PC-3 (cell line): Measurements from ENCODE around the gene RPL13. TPM values are rescaled to one million over a fixed set of nuclear protein-coding genes. Genes with fewer than 3 reads are reported as not detected.

ENCODE experiments used
- ATAC-seq: fragments of 200-7000 bp; cut with Tn5 transposase; 2 replicates; pipeline ENCODE4 v1.9.1; 2020; ENCODE audit warnings: mild to moderate bottlenecking, moderate library complexity
- BruUV-seq: library from RNA; stranded (reverse); fragments of 400-500 nt; replicated peaks from 2 replicates; lab custom pipeline; 2021; lab: Mats Ljungman, UMichigan
- CTCF ChIA-PET: fragments of 300-600 bp; sonication (Branson Sonifier 250); formaldehyde crosslinking; loops from one replicate; lab custom pipeline; 2022; ENCODE audit warnings: antibody characterized with exemption; lab: Charles Lee
- POLR2A ChIA-PET: fragments of 300-600 bp; sonication (Branson Sonifier 250); formaldehyde crosslinking; loops from one replicate; lab custom pipeline; 2022; ENCODE audit warnings: antibody characterized with exemption; ENCODE audit not compliant: unreplicated experiment; lab: Charles Lee
- DNase-seq: peaks from one replicate; pipeline ENCODE4 v3.0.0-alpha.2; 2015
- H2AFZ ChIP-seq: fragments of 300-600 bp; sonication (generic); 2 replicates; pipeline ENCODE4 v1.6.0; 2016; ENCODE audit warnings: antibody characterized with exemption, low read length
- H3F3A ChIP-seq: fragments of 300-600 bp; sonication (generic); one replicate; pipeline ENCODE4 v1.6.0; 2017; ENCODE audit warnings: antibody characterized with exemption, low read length, control low read depth, mild to moderate bottlenecking; ENCODE audit not compliant: unreplicated experiment
- H3K27ac ChIP-seq: fragments of 300-600 bp; sonication (generic); 2 replicates; pipeline ENCODE4 v1.5.1; 2016; ENCODE audit warnings: mild to moderate bottlenecking, low read length
- H3K27me3 ChIP-seq: fragments of 300-600 bp; sonication (generic); 2 replicates; pipeline ENCODE4 v1.6.1; 2016; ENCODE audit warnings: low read length, mixed read lengths
- H3K36me3 ChIP-seq: fragments of 300-600 bp; sonication (generic); 2 replicates; pipeline ENCODE4 v1.6.1; 2016; ENCODE audit warnings: low read depth, mixed run types, low read length, mixed read lengths
- H3K4me1 ChIP-seq: fragments of 300-600 bp; sonication (generic); 2 replicates; pipeline ENCODE4 v1.5.1; 2016; ENCODE audit warnings: low read length; ENCODE audit not compliant: insufficient read depth
- H3K4me2 ChIP-seq: fragments of 300-600 bp; sonication (generic); 2 replicates; pipeline ENCODE4 v1.6.0; 2016; ENCODE audit warnings: low read length
- H3K4me3 ChIP-seq: fragments of 300-600 bp; sonication (generic); 2 replicates; pipeline ENCODE4 v1.5.1; 2016; ENCODE audit warnings: mild to moderate bottlenecking, low read length, mixed read lengths
- H3K79me2 ChIP-seq: fragments of 300-600 bp; sonication (generic); 2 replicates; pipeline ENCODE4 v1.6.1; 2017; ENCODE audit warnings: low read length, mixed read lengths
- H3K9ac ChIP-seq: fragments of 300-600 bp; sonication (generic); 2 replicates; pipeline ENCODE4 v1.6.0; 2016; ENCODE audit warnings: mild to moderate bottlenecking, low read length
- H3K9me2 ChIP-seq: fragments of 300-600 bp; sonication (generic); replicated peaks from 2 replicates; pipeline ENCODE4 v1.6.1; 2016; ENCODE audit warnings: mixed run types, low read length, mixed read lengths
- H3K9me3 ChIP-seq: fragments of 300-600 bp; sonication (generic); 2 replicates; pipeline ENCODE4 v1.6.1; 2016; ENCODE audit warnings: low read length, mixed read lengths
- H4K20me1 ChIP-seq: fragments of 300-600 bp; sonication (generic); 2 replicates; pipeline ENCODE4 v1.6.1; 2016; ENCODE audit warnings: low read length, mixed read lengths
- EZH2 ChIP-seq: fragments of 300-600 bp; sonication (generic); IDR thresholded peaks from one replicate; pipeline ENCODE4 v1.6.1; 2017; ENCODE audit warnings: antibody characterized with exemption, mild to moderate bottlenecking, low read length; ENCODE audit not compliant: unreplicated experiment
- EZH2phosphoT487 ChIP-seq: fragments of 300-600 bp; sonication (generic); IDR thresholded peaks from 2 replicates; pipeline ENCODE4 v1.6.1; 2018; ENCODE audit warnings: mild to moderate bottlenecking, antibody characterized with exemption, low read length, borderline replicate concordance
- intact Hi-C: fragments of 100-400 bp; cut with micrococcal nuclease; formaldehyde crosslinking; loops from 2 replicates; pipeline ENCODE4 v1.9.0; 2023
- total RNA-seq: library from RNA; depleted of rRNA; stranded (reverse); fragments of >200 nt; gene quantifications from 2 replicates; pipeline ENCODE4 v1.2.3, GENCODE V29; 2014
- TF ChIP-seq, protein P1 (sequence below): fragments of 300-600 bp; sonication (generic); conservative IDR thresholded peaks from 2 replicates; pipeline ENCODE4 v1.5.1; 2017; ENCODE audit warnings: antibody characterized with exemption, low read depth, mild to moderate bottlenecking, low read length

RPL13 gene
- total RNA-seq, 1 experiment from 2014 or later, result 3,236 TPM

DNA sequence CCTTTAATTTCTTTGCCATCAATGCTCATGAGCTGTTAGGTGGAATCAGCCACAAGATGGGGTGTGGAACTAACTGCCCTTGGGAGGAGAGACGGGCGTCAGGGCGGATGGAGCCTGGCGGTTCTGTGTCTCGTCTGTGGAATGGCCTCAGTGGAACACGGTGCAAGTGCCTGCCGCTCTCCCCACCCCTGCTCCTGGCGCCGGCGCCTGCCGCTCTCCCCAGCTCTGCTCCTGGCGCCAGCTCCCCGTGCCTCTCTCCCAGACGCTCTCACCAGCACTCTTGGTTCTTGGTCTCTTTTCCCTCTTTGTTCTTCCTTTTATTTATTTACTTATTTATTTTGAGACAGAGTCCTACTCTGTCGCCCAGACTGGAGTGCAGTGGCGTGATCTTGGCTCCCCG, 13.2 kb upstream of the RPL13 start:
- intact Hi-C loops, result no loop called here
- ATAC-seq, result no peak
- no peak overlapping the region for H2AFZ ChIP-seq
- no peaks in the 10 kb centered on the region for H3K9me3 ChIP-seq
- H3K4me3 ChIP-seq, result no peak overlapping the region
- H3K27me3 ChIP-seq, result no peaks in the 10 kb centered on the region
- no peaks in the 10 kb centered on the region for H3K4me1 ChIP-seq
- CTCF ChIA-PET, result no interaction called here
- no peaks in the 10 kb centered on the region for H4K20me1 ChIP-seq
- H3K36me3 ChIP-seq, result peaks cover 2% of the 10 kb centered on the region; the same call in 1 of the 2 replicates
- DNase-seq, result no peak
- no peak overlapping the region for H3K4me2 ChIP-seq
- H3K27ac ChIP-seq, result no peak overlapping the region
- H3K9me2 ChIP-seq, result no peaks in the 10 kb centered on the region
- no TSS peak for BruUV-seq
- H3K9ac ChIP-seq, result no peak overlapping the region
- TF ChIP-seq EZH2phosphoT487 (no peak), EZH2 (no peak)
- TF ChIP-seq, protein P1, sequence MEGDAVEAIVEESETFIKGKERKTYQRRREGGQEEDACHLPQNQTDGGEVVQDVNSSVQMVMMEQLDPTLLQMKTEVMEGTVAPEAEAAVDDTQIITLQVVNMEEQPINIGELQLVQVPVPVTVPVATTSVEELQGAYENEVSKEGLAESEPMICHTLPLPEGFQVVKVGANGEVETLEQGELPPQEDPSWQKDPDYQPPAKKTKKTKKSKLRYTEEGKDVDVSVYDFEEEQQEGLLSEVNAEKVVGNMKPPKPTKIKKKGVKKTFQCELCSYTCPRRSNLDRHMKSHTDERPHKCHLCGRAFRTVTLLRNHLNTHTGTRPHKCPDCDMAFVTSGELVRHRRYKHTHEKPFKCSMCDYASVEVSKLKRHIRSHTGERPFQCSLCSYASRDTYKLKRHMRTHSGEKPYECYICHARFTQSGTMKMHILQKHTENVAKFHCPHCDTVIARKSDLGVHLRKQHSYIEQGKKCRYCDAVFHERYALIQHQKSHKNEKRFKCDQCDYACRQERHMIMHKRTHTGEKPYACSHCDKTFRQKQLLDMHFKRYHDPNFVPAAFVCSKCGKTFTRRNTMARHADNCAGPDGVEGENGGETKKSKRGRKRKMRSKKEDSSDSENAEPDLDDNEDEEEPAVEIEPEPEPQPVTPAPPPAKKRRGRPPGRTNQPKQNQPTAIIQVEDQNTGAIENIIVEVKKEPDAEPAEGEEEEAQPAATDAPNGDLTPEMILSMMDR, result no peak
- POLR2A ChIA-PET, result interaction anchor here (0.7 kb wide), 1 partner anchor 21 kb away, joined by 3 read pairs; no protein-coding TSS in a partner anchor
- H3K79me2 ChIP-seq, result no peaks in the 10 kb centered on the region
- H3F3A ChIP-seq, result no peaks in the 10 kb centered on the region

DNA sequence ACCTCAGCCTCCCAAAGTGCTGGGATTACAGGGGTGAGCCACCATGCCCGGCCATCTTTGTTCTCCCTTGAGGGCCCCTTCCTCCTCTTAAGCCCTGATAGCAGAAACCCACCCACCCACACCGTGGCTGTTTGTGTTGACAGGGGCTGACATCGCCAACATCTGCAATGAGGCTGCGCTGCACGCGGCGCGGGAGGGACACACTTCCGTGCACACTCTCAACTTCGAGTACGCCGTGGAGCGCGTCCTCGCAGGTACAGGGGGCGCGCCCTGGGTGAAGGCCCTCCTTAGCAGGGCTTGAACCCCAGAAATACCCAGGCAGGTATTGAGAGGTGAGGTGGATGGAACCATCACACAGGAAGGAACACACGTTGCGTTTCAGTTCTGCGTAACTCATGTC, 12.6 kb upstream of the RPL13 start:
- DNase-seq, result no peak
- Histone ChIP-seq H3K4me2 (no peak overlapping the region), H3K4me3 (no peak overlapping the region), H3K27ac (no peak overlapping the region), H3F3A (no peaks in the 10 kb centered on the region), H3K9ac (no peak overlapping the region), H3K36me3 (peaks cover 2% of the 10 kb centered on the region; the same call in 1 of the 2 replicates), H3K27me3 (no peaks in the 10 kb centered on the region), H3K9me2 (no peaks in the 10 kb centered on the region), H3K79me2 (no peaks in the 10 kb centered on the region), H3K9me3 (no peaks in the 10 kb centered on the region), H2AFZ (no peak overlapping the region), H4K20me1 (no peaks in the 10 kb centered on the region), H3K4me1 (no peaks in the 10 kb centered on the region)
- ChIA-PET CTCF (no interaction called here), POLR2A (interaction anchor here (0.7 kb wide), 1 partner anchor 20 kb away, joined by 3 read pairs; no protein-coding TSS in a partner anchor)
- TF ChIP-seq, protein P1, result no peak
- no peak for TF ChIP-seq EZH2phosphoT487
- TF ChIP-seq EZH2, result no peak
- ATAC-seq, result no peak
- BruUV-seq, result no TSS peak
- intact Hi-C loops, result no loop called here

DNA sequence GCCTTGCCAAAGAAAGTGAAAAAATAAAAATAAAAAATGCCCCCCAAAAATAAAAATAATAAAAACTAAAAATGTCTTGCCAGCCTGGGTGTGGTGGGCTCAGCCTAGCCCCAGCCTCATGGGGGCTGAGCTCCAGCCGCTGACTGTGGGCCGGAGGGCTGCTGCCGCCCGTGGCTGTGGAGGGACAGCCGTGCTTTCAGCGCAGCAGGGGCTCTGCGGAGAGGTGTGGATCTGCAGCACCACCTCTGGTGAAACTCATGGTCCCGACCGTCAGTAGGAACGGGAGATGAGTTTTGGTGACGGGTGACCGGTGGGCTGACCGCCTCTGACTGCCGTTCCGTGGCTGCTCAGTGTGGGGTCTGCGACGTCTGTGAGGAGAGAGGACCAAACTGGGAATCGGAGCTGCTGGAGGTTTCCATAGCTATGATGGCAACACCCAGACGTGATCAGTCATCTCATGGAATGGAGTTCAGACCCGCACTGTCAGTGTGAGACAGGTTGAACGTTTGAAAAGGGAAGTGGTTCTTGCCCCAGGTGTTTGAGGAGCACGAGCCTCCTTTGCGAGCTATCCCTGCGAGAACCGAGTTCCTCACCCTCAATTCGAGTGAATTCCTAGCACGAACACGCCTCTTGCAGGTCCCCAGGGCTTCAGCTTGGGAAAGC, 12.0 kb upstream of the RPL13 start:
- H3K9me2 ChIP-seq, result no peaks in the 10 kb centered on the region
- ChIA-PET CTCF (no interaction called here), POLR2A (interaction anchor here (0.6 kb wide), 1 partner anchor 35 kb away, joined by 5 read pairs; no protein-coding TSS in a partner anchor)
- no peaks in the 10 kb centered on the region for H3K4me1 ChIP-seq
- H3F3A ChIP-seq, result no peaks in the 10 kb centered on the region
- TF ChIP-seq EZH2 (no peak), EZH2phosphoT487 (no peak)
- TF ChIP-seq, protein P1, result no peak
- H3K36me3 ChIP-seq, result peaks cover 2% of the 10 kb centered on the region; the same call in 1 of the 2 replicates
- ATAC-seq, result no peak
- no peak overlapping the region for H3K27ac ChIP-seq
- H3K9me3 ChIP-seq, result no peaks in the 10 kb centered on the region
- no peaks in the 10 kb centered on the region for H4K20me1 ChIP-seq
- H3K4me2 ChIP-seq, result no peak overlapping the region
- no peak overlapping the region for H3K4me3 ChIP-seq
- intact Hi-C loops, result no loop called here
- no peaks in the 10 kb centered on the region for H3K79me2 ChIP-seq
- H2AFZ ChIP-seq, result no peak overlapping the region
- BruUV-seq, result no TSS peak
- no peak overlapping the region for H3K9ac ChIP-seq
- no peaks in the 10 kb centered on the region for H3K27me3 ChIP-seq
- DNase-seq, result no peak
